H1 (cell line): ENCODE results near the gene PTK6. TPM values are rescaled to one million over a fixed set of nuclear protein-coding genes. Genes with fewer than 3 reads are reported as not detected.
A peak's percentile ranks its signal among the peaks of the same experiment; 100 is the strongest.

Experiments
- CTCF ChIA-PET: fragments of 300-600 bp; sonication (Branson Sonifier 250); formaldehyde crosslinking; loops from one replicate; lab custom pipeline; 2021; ENCODE audit not compliant: partially characterized antibody; lab: Charles Lee
- POLR2A ChIA-PET: fragments of 300-600 bp; sonication (Branson Sonifier 250); formaldehyde crosslinking; loops from one replicate; lab custom pipeline; 2021; ENCODE audit warnings: inconsistent platforms; ENCODE audit not compliant: partially characterized antibody; lab: Charles Lee
- DNase-seq, 2 experiments: peaks; one replicate each; pipeline versions ENCODE4 v3.0.0 to v3.0.0-alpha.2; 2010 to 2022; ENCODE audit warnings: low spot score in 2 of 2, low read depth in 1 of 2, mixed read lengths in 1 of 2
- FAIRE-seq: peaks from 2 replicates; lab custom pipeline; 2011; peaks lifted over from hg19 to GRCh38; lab: Jason Lieb, UNC
- H2AFZ ChIP-seq: 2 replicates; pipeline ENCODE4 v1.8.1; 2012; ENCODE audit warnings: low read length, inconsistent platforms
- H2AK5ac ChIP-seq: 2 replicates; pipeline ENCODE4 v1.6.1; 2013; ENCODE audit warnings: low read depth, low read length
- H2BK120ac ChIP-seq: replicated peaks from 2 replicates; pipeline ENCODE3; 2013; ENCODE audit warnings: low read depth, low read length, inconsistent platforms
- H2BK12ac ChIP-seq: 2 replicates; pipeline ENCODE4 v1.6.1; 2013; ENCODE audit warnings: low read depth, low read length
- H2BK15ac ChIP-seq: 2 replicates; pipeline ENCODE4 v1.6.1; 2013; ENCODE audit warnings: low read length
- H2BK20ac ChIP-seq: 2 replicates; pipeline ENCODE4 v1.6.1; 2013; ENCODE audit warnings: low read length
- H2BK5ac ChIP-seq: 2 replicates; pipeline ENCODE4 v1.6.1; 2013; ENCODE audit warnings: low read depth, low read length
- H3K14ac ChIP-seq: 2 replicates; pipeline ENCODE4 v1.6.1; 2013; ENCODE audit warnings: inconsistent platforms; ENCODE audit not compliant: insufficient read length
- H3K18ac ChIP-seq: 2 replicates; pipeline ENCODE4 v1.6.1; 2013; ENCODE audit warnings: low read length; ENCODE audit errors: extremely low read depth
- H3K23ac ChIP-seq: 2 replicates; pipeline ENCODE4 v1.6.1; 2013; ENCODE audit warnings: inconsistent platforms; ENCODE audit not compliant: insufficient read length
- H3K23me2 ChIP-seq: 2 replicates; pipeline ENCODE4 v1.6.1; 2013; ENCODE audit warnings: low read depth, low read length
- H3K27ac ChIP-seq: 2 replicates; pipeline ENCODE4 v1.6.1; 2011; ENCODE audit warnings: low read depth, low read length, inconsistent platforms
- H3K27me3 ChIP-seq, 4 experiments: replicated peaks in 1 of 4; 1 replicate in 1 of 4; 2 replicates in 3 of 4; pipeline versions ENCODE4 v1.6.1 to v1.8.1; 2011 to 2013; ENCODE audit warnings: low read length in 3 of 4, mild to moderate bottlenecking in 3 of 4, inconsistent platforms in 2 of 4, mixed read lengths in 2 of 4, moderate library complexity in 1 of 4; ENCODE audit not compliant: control insufficient read depth in 3 of 4, insufficient read depth in 3 of 4; ENCODE audit errors: extremely low read depth in 1 of 4
- H3K36me3 ChIP-seq, 4 experiments: 2 replicates each; pipeline versions ENCODE4 v1.6.1 to v1.8.1; 2011 to 2013; ENCODE audit warnings: mild to moderate bottlenecking in 4 of 4, low read length in 3 of 4, moderate library complexity in 2 of 4, control low read depth in 1 of 4, inconsistent platforms in 1 of 4; ENCODE audit not compliant: insufficient read depth in 4 of 4, control insufficient read depth in 2 of 4
- H3K4ac ChIP-seq: replicated peaks from 2 replicates; pipeline ENCODE3; 2013; ENCODE audit warnings: low read length, low read depth, mixed read lengths, inconsistent platforms; ENCODE audit not compliant: insufficient read length
- H3K4me1 ChIP-seq, 4 experiments: replicated peaks in 1 of 4; 1 replicate in 1 of 4; 2 replicates in 3 of 4; pipeline versions ENCODE4 v1.6.1 to v1.8.1; 2011 to 2013; ENCODE audit warnings: low read length in 3 of 4, inconsistent platforms in 2 of 4, mixed read lengths in 1 of 4; ENCODE audit not compliant: insufficient read depth in 4 of 4, control insufficient read depth in 3 of 4
- H3K4me2 ChIP-seq, 2 experiments: 2 replicates each; pipeline versions ENCODE4 v1.6.1 to v1.8.1; 2011 to 2013; ENCODE audit warnings: low read depth in 2 of 2, low read length in 2 of 2, control low read depth in 1 of 2, inconsistent platforms in 1 of 2, mild to moderate bottlenecking in 1 of 2; ENCODE audit not compliant: insufficient read depth in 1 of 2
- H3K4me3 ChIP-seq, 4 experiments: fragments of 200-600, 300-600 bp in 1 of 4; sonication (generic), shearing (Covaris generic), sonication (Bioruptor Twin) in 1 of 4; 2 replicates each; pipeline versions ENCODE4 v1.5.1 to v1.8.1; 2011 to 2016; ENCODE audit warnings: low read length in 4 of 4, low read depth in 3 of 4, control low read depth in 2 of 4, inconsistent platforms in 2 of 4, mild to moderate bottlenecking in 2 of 4, mixed read lengths in 1 of 4, moderate library complexity in 1 of 4; ENCODE audit not compliant: insufficient read depth in 2 of 4; ENCODE audit errors: extremely low read depth in 1 of 4
- H3K56ac ChIP-seq: replicated peaks from 2 replicates; pipeline ENCODE3; 2013; ENCODE audit warnings: low read depth, mild to moderate bottlenecking, mixed read lengths, low read length, inconsistent platforms; ENCODE audit not compliant: insufficient read length
- H3K79me1 ChIP-seq: 2 replicates; pipeline ENCODE4 v1.6.1; 2013; ENCODE audit warnings: low read depth, low read length, control low read depth
- H3K79me2 ChIP-seq, 2 experiments: 2 replicates each; pipeline versions ENCODE4 v1.6.1 to v1.8.1; 2012 to 2013; ENCODE audit warnings: low read length in 2 of 2, mild to moderate bottlenecking in 2 of 2, inconsistent platforms in 1 of 2; ENCODE audit not compliant: insufficient read depth in 2 of 2, control insufficient read depth in 1 of 2
- H3K9ac ChIP-seq, 4 experiments: replicated peaks in 1 of 4; 1 replicate in 1 of 4; 2 replicates in 3 of 4; pipeline versions ENCODE4 v1.6.1 to v1.8.1; 2011 to 2013; ENCODE audit warnings: low read depth in 3 of 4, low read length in 3 of 4, control low read depth in 2 of 4, mild to moderate bottlenecking in 2 of 4, moderate library complexity in 2 of 4, inconsistent platforms in 1 of 4; ENCODE audit errors: extremely low read depth in 1 of 4
- H3K9me3 ChIP-seq, 2 experiments: 2 replicates each; pipeline versions ENCODE4 v1.6.1 to v1.8.1; 2012 to 2013; ENCODE audit warnings: mild to moderate bottlenecking in 2 of 2, moderate library complexity in 2 of 2, control low read depth in 1 of 2, inconsistent platforms in 1 of 2, low read depth in 1 of 2, low read length in 1 of 2, mixed read lengths in 1 of 2; ENCODE audit not compliant: insufficient read depth in 2 of 2
- H4K20me1 ChIP-seq, 2 experiments: replicated peaks in 1 of 2; 2 replicates each; pipeline versions ENCODE3 to v1.8.1; 2011 to 2013; ENCODE audit warnings: inconsistent platforms in 2 of 2, low read length in 2 of 2, mild to moderate bottlenecking in 1 of 2; ENCODE audit not compliant: insufficient read depth in 2 of 2, control insufficient read depth in 1 of 2
- H4K5ac ChIP-seq: 2 replicates; pipeline ENCODE4 v1.6.1; 2013; ENCODE audit warnings: low read length, low read depth, mixed read lengths, inconsistent platforms; ENCODE audit not compliant: insufficient read length
- H4K8ac ChIP-seq: 2 replicates; pipeline ENCODE4 v1.8.0; 2013; ENCODE audit warnings: mild to moderate bottlenecking, moderate library complexity, low read length, inconsistent platforms; ENCODE audit not compliant: insufficient read depth; ENCODE audit errors: extremely low read depth
- H4K91ac ChIP-seq: replicated peaks from 2 replicates; pipeline ENCODE3; 2013; ENCODE audit warnings: low read length, mixed read lengths, inconsistent platforms; ENCODE audit not compliant: insufficient read length
- CTBP2 ChIP-seq: IDR thresholded peaks from 2 replicates; pipeline ENCODE4 v1.7.0; 2011; ENCODE audit warnings: borderline replicate concordance, mild to moderate bottlenecking, moderate library complexity, mixed read lengths, low read length; ENCODE audit not compliant: insufficient read depth, insufficient read length
- KDM5A ChIP-seq: fragments of 200-600 bp; IDR thresholded peaks from 2 replicates; pipeline ENCODE4 v1.7.1; 2012; ENCODE audit warnings: mild to moderate bottlenecking, low read length, inconsistent platforms, mixed read lengths
- RAD21 ChIP-seq, 2 experiments: IDR thresholded peaks in 1 of 2; conservative IDR thresholded peaks in 1 of 2; 2 replicates each; pipeline ENCODE4 v1.6.1; 2011; ENCODE audit warnings: low read depth in 2 of 2, low read length in 2 of 2, improper control_type of control experiment in 1 of 2, inconsistent platforms in 1 of 2, mild to moderate bottlenecking in 1 of 2, moderate library complexity in 1 of 2
- SUZ12 ChIP-seq: fragments of 200-600 bp; sonication (generic); IDR thresholded peaks from 2 replicates; pipeline ENCODE4 v1.6.1; 2012; ENCODE audit warnings: mild to moderate bottlenecking, inconsistent platforms, low read length, moderate library complexity, mixed read lengths
- whole genome bisulfite sequencing, 2 experiments: shearing (Covaris generic) in 1 of 2; methylation state at CpG; one replicate each; pipeline versions ENCODE4 v1.1.6 to v1.1.7; 2013 to 2015; ENCODE audit warnings: low lambda C conversion rate in 2 of 2, mixed read lengths in 2 of 2, inconsistent platforms in 1 of 2, low coverage in 1 of 2, missing lambda C conversion rate in 1 of 2; ENCODE audit not compliant: insufficient replicate concordance in 2 of 2, insufficient coverage in 1 of 2, insufficient read length in 1 of 2; ENCODE audit errors: extremely low coverage in 1 of 2, missing lambda C conversion rate in 1 of 2; 5-methylcytosine and 5-hydroxymethylcytosine counted together
- polyA plus RNA-seq, 7 experiments: library from polyadenylated mRNA; depleted of rRNA in 3 of 7; stranded (reverse) in 5 of 7; unstranded in 2 of 7; fragments of >200 nt in 5 of 7; fragments of 200-250 nt in 2 of 7; gene quantifications; 1 replicate in 5 of 7; 2 replicates in 1 of 7; 4 replicates in 1 of 7; pipeline versions ENCODE4 v1.2.1 to v1.2.3, GENCODE V29; 2011 to 2013; ENCODE audit warnings: missing spikeins in 2 of 7, mixed read lengths in 2 of 7
- total RNA-seq: library from RNA; stranded (reverse); fragmentation: NEBNext Ultra II Directional; extraction: Animal tissue kit (Norgen Biotek cat#: 25700); gene quantifications from 2 replicates; pipeline ENCODE4 v1.2.1, GENCODE V29; 2021
- TF ChIP-seq, protein P1 (sequence below): IDR thresholded peaks from 2 replicates; pipeline ENCODE4 v1.6.1; 2012; ENCODE audit warnings: inconsistent platforms
- TF ChIP-seq, protein P2 (sequence below): IDR thresholded peaks from 2 replicates; pipeline ENCODE4 v1.6.1; 2012; ENCODE audit warnings: inconsistent platforms

The PTK6 gene
- total and polyA plus RNA-seq, 2 of the 8 experiments (the other 6 are each of a cell fraction or from before 2014, with no cell fraction given), result 0.12 to 0.19 TPM

DNA sequence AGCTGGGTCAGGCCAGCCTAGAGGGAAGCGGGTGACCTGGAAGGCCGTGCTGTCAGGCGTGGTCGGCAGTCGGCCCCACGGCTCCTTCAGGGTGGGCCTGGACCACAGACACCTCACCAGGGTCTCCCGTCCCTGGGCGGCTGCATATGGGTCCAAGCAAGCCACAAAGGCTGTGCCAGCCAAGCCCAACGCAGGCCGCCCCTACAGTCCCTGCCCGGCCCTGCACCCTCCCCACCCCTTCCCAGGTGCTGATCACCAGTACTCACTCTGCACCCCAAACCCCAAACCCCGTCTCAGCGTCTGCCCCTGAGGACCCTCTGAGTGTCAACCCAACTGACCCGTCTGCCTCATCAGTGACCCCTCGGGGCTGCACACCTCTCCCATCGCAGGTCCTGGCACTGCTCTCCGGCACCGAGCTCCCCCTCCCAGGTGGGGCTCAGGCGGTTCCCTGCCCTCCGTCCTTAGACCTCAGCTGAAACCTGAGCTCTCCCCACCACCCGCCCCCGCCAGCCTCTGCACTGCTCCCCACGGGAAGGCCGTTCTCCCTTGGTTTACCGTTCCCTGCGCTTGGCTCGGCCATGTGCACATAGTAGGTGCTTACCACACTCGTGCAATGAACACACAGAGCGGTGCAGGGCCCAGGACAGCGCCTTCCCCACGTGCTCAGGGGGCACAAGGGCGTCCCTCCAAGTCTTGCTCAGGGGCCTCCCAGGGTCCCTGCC is 18.1 kb downstream of the PTK6 start:
- peak overlapping the region; percentile 75; the same call in 1 of the 2 replicates for H2BK12ac ChIP-seq
- H2BK120ac ChIP-seq, result peak overlapping the region; percentile 13
- peak overlapping the region; percentile 32; the same call in 1 of the 2 replicates for H2BK5ac ChIP-seq
- peak overlapping the region; percentile 29; the same call in 1 of the 2 replicates for H2BK15ac ChIP-seq
- H4K20me1 ChIP-seq, result peaks cover 3 to 22% of the 10 kb centered on the region in 2 experiments
- H2AFZ ChIP-seq, result no peak overlapping the region
- no peak overlapping the region for H2BK20ac ChIP-seq
- no peak overlapping the region for H3K4ac ChIP-seq
- peaks cover 0 to 4% of the 10 kb centered on the region in 2 experiments; a peak in 1 of 4 replicates for H3K79me2 ChIP-seq
- H3K4me3 ChIP-seq, result peak overlapping the region; percentile 66 to 99 (median 88); a peak in 7 of 8 replicates
- H3K9me3 ChIP-seq, result no peaks in the 10 kb centered on the region
- ChIA-PET CTCF (interaction anchor here (0.6 to 3.0 kb wide), 8 partner anchors 13 to 122 kb away, joined by 3 to 31 read pairs (median 4); partner anchors contain the start of gene PTK6), POLR2A (interaction anchor here (1.5 kb wide), 1 partner anchor 123 kb away, joined by 5 read pairs; no protein-coding TSS in a partner anchor)
- peak in 1 of 2 experiments; percentile 60 for DNase-seq
- H3K56ac ChIP-seq, result no peak overlapping the region
- H3K14ac ChIP-seq, result no peak overlapping the region
- H3K4me1 ChIP-seq, result peaks cover 0 to 21% (median 10%) of the 10 kb centered on the region in 4 experiments; a peak in 5 of 7 replicates
- no peak overlapping the region for H3K9ac ChIP-seq
- H3K36me3 ChIP-seq, result peaks cover 0 to 14% (median 0%) of the 10 kb centered on the region in 4 experiments; a peak in 2 of 8 replicates
- peaks cover 17% of the 10 kb centered on the region; the same call in 1 of the 2 replicates for H3K23me2 ChIP-seq
- no peak for FAIRE-seq
- peak overlapping the region; percentile 67 to 78 for H3K4me2 ChIP-seq
- WGBS, 2 experiments, result 66% methylated on average over 21 of the region's 32 CpGs; no CpG with 5 or more reads in 1 of the 2 experiments
- H3K79me1 ChIP-seq, result peaks cover 7% of the 10 kb centered on the region; the same call in 1 of the 2 replicates
- H4K91ac ChIP-seq, result peak overlapping the region; percentile 93
- no peak overlapping the region for H3K27ac ChIP-seq
- peak overlapping the region; percentile 59; the same call in 1 of the 2 replicates for H2AK5ac ChIP-seq
- peaks cover 0 to 6% (median under 1%) of the 10 kb centered on the region in 4 experiments; a peak in 2 of 7 replicates for H3K27me3 ChIP-seq
- no peak overlapping the region for H4K5ac ChIP-seq
- H3K23ac ChIP-seq, result no peak overlapping the region
- H4K8ac ChIP-seq, result peak overlapping the region; percentile 80
- peak overlapping the region; percentile 19; the same call in 1 of the 2 replicates for H3K18ac ChIP-seq
- TF ChIP-seq, protein P1, sequence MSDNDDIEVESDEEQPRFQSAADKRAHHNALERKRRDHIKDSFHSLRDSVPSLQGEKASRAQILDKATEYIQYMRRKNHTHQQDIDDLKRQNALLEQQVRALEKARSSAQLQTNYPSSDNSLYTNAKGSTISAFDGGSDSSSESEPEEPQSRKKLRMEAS, result peak; percentile 71
- TF ChIP-seq, protein P2, sequence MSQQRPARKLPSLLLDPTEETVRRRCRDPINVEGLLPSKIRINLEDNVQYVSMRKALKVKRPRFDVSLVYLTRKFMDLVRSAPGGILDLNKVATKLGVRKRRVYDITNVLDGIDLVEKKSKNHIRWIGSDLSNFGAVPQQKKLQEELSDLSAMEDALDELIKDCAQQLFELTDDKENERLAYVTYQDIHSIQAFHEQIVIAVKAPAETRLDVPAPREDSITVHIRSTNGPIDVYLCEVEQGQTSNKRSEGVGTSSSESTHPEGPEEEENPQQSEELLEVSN, result 0 out of 2 replicates have a peak, but pooled peaks have one; percentile 57
- TF ChIP-seq CTBP2 (no peak), RAD21 (IDR thresholded peaks at IDR 0.05 in 1 of 2, conservative IDR thresholded peaks at IDR 0.05 in 1 of 2; ENCODE audit: low read depth in 2 of 2, low read length in 2 of 2) (peak in 1 of 2 experiments; percentile 13; a peak in 1 of 4 replicates), SUZ12 (no peak), KDM5A (no peak)
